Neutrophil (primary cell): Measurements from ENCODE around the gene MRAP.
"Not testable (repeated sequence)": the region's sequence is repeated elsewhere in the genome, so short reads cannot be mapped to it uniquely, and the experiment has no call there.

ENCODE experiments used
- H3K27ac ChIP-seq: fragments of 200-600 bp; sonication (generic); 2 replicates; pipeline ENCODE4 v1.5.1; 2016; ENCODE audit warnings: mild to moderate bottlenecking, moderate library complexity
- H3K27me3 ChIP-seq: fragments of 200-600 bp; sonication (generic); 2 replicates; pipeline ENCODE4 v1.6.0; 2016; ENCODE audit warnings: mild to moderate bottlenecking
- H3K36me3 ChIP-seq: fragments of 200-600 bp; sonication (generic); 2 replicates; pipeline ENCODE4 v1.5.1; 2017
- H3K4me1 ChIP-seq, 2 experiments: fragments of 200-600 bp in 1 of 2; sonication (generic) in 1 of 2; 1 replicate in 1 of 2; 2 replicates in 1 of 2; pipeline versions ENCODE4 v1.5.1 to v1.6.1; 2013 to 2016; ENCODE audit warnings: low read depth in 1 of 2, low read length in 1 of 2, mild to moderate bottlenecking in 1 of 2, moderate library complexity in 1 of 2; ENCODE audit not compliant: control insufficient read depth in 1 of 2, insufficient read depth in 1 of 2
- H3K4me3 ChIP-seq, 2 experiments: fragments of 200-600 bp in 1 of 2; sonication (generic) in 1 of 2; 1 replicate in 1 of 2; 2 replicates in 1 of 2; pipeline ENCODE4 v1.5.1; 2013 to 2016; ENCODE audit warnings: low read depth in 1 of 2, low read length in 1 of 2, mild to moderate bottlenecking in 1 of 2, moderate library complexity in 1 of 2
- H3K9me3 ChIP-seq: fragments of 200-600 bp; sonication (generic); 2 replicates; pipeline ENCODE4 v1.5.1; 2016
- CTCF ChIP-seq: fragments of 200-600 bp; sonication (generic); IDR thresholded peaks from 2 replicates; pipeline ENCODE4 v1.5.1; 2016; ENCODE audit warnings: antibody characterized with exemption

Gene MRAP

GRCh38 chr21:32306021-32306780, 7.5 kb downstream of the MRAP start:
- Histone ChIP-seq H3K27me3 (no peaks in the 10 kb centered on the region), H3K27ac (no peak overlapping the region), H3K36me3 (no peaks in the 10 kb centered on the region), H3K4me3 (no peak overlapping the region), H3K4me1 (no peaks in the 10 kb centered on the region), H3K9me3 (no peaks in the 10 kb centered on the region)
- TF ChIP-seq CTCF: no peak

GRCh38 chr21:32307706-32308105, 9.1 kb downstream of the MRAP start:
- no peaks in the 10 kb centered on the region for H3K36me3 ChIP-seq
- no peak overlapping the region for H3K4me3 ChIP-seq
- H3K4me1 ChIP-seq: no peaks in the 10 kb centered on the region
- H3K27ac ChIP-seq: no peak overlapping the region
- no peak for TF ChIP-seq CTCF
- H3K27me3 ChIP-seq: no peaks in the 10 kb centered on the region
- H3K9me3 ChIP-seq: no peaks in the 10 kb centered on the region

GRCh38 chr21:32308696-32309095, 10.0 kb downstream of the MRAP start:
- H3K4me1 ChIP-seq: no peaks in the 10 kb centered on the region
- no peaks in the 10 kb centered on the region for H3K27me3 ChIP-seq
- H3K36me3 ChIP-seq: no peaks in the 10 kb centered on the region
- no peak for TF ChIP-seq CTCF
- H3K4me3 ChIP-seq: no peak overlapping the region
- no peak overlapping the region for H3K27ac ChIP-seq
- no peaks in the 10 kb centered on the region for H3K9me3 ChIP-seq

GRCh38 chr21:32309906-32310460, 11.3 kb downstream of the MRAP start:
- H3K4me3 ChIP-seq: no peak overlapping the region
- no peaks in the 10 kb centered on the region for H3K4me1 ChIP-seq
- H3K27ac ChIP-seq: no peak overlapping the region
- H3K27me3 ChIP-seq: no peaks in the 10 kb centered on the region
- H3K9me3 ChIP-seq: no peaks in the 10 kb centered on the region
- H3K36me3 ChIP-seq: no peaks in the 10 kb centered on the region
- no peak for TF ChIP-seq CTCF

- not testable (repeated sequence) for H3K36me3 ChIP-seq, H3K27ac ChIP-seq, H3K4me1 ChIP-seq, H3K9me3 ChIP-seq, H3K4me3 ChIP-seq, H3K27me3 ChIP-seq
These were observed 12.3 kb downstream of the MRAP start for GRCh38 chr21:32310976-32311375.

GRCh38 chr21:32311621-32312020, 13.0 kb downstream of the MRAP start:
- Histone ChIP-seq H3K27ac (no peak overlapping the region), H3K36me3 (peaks cover 9% of the 10 kb centered on the region)
- no peak for TF ChIP-seq CTCF

More at GRCh38 chr21:32311621-32312020, 13.0 kb downstream of the MRAP start:
- Histone ChIP-seq H3K9me3 (no peaks in the 10 kb centered on the region), H3K27me3 (no peaks in the 10 kb centered on the region), H3K4me3 (no peak overlapping the region), H3K4me1 (no peaks in the 10 kb centered on the region)
